ENCODE measurements around the gene MS4A1.
A peak's percentile ranks its signal among the peaks of the same experiment; 100 is the strongest.
"Not testable (repeated sequence)": the region's sequence is repeated elsewhere in the genome, so short reads cannot be mapped to it uniquely, and the experiment has no call there.

The MS4A1 gene

GRCh38 chr11:60455531-60456042, at the start of gene MS4A1:
Gene MS4A1, plus strand, starts transcription at chr11:60455847. Its CDS starts 6,528 bp downstream, at chr11:60462375.
- FAIRE-seq (no peak), DNase-seq (ENCODE audit: low spot score) (no peak)

GRCh38 chr11:60420015-60420414, 35.6 kb upstream of the MS4A1 start:
- no peak for DNase-seq (ENCODE audit: low spot score)
- FAIRE-seq, result no peak

GRCh38 chr11:60422609-60423008, 33.0 kb upstream of the MS4A1 start:
- DNase-seq (ENCODE audit: low spot score) (no peak), FAIRE-seq (no peak)

GRCh38 chr11:60428517-60428916, 27.1 kb upstream of the MS4A1 start:
- FAIRE-seq (no peak), DNase-seq (ENCODE audit: low spot score) (no peak)

- FAIRE-seq, result no peak
Observed at GRCh38 chr11:60429272-60429671, 26.4 kb upstream of the MS4A1 start, which contains the start of gene MS4A5. Gene MS4A5, plus strand, starts transcription at chr11:60429572. Its CDS starts 103 bp downstream, at chr11:60429675.

GRCh38 chr11:60431251-60431650, 24.4 kb upstream of the MS4A1 start:
- FAIRE-seq (no peak), DNase-seq (ENCODE audit: low spot score) (no peak)

More at GRCh38 chr11:60429272-60429671, 26.4 kb upstream of the MS4A1 start, which contains the start of gene MS4A5:
- no peak for DNase-seq (ENCODE audit: low spot score)

GRCh38 chr11:60433401-60433800, 22.2 kb upstream of the MS4A1 start:
- FAIRE-seq (no peak), DNase-seq (ENCODE audit: low spot score) (no peak)

GRCh38 chr11:60447070-60447469, 8.6 kb upstream of the MS4A1 start:
- no peak for DNase-seq (ENCODE audit: low spot score)
- no peak for FAIRE-seq

- FAIRE-seq (no peak), DNase-seq (ENCODE audit: low spot score) (no peak)
Observed at GRCh38 chr11:60447846-60448245, 7.8 kb upstream of the MS4A1 start.

- not testable (repeated sequence) for DNase-seq (ENCODE audit: low spot score); FAIRE-seq
Observed at GRCh38 chr11:60451185-60451584, 4.5 kb upstream of the MS4A1 start.

GRCh38 chr11:60454212-60454611, 1.4 kb upstream of the MS4A1 start:
- no peak for FAIRE-seq
- DNase-seq (ENCODE audit: low spot score), result no peak

GRCh38 chr11:60457576-60457975, 1.9 kb downstream of the MS4A1 start:
- no peak for FAIRE-seq
- DNase-seq (ENCODE audit: low spot score), result no peak

- no peak for DNase-seq (ENCODE audit: low spot score)
Observed at GRCh38 chr11:60459345-60459744, 3.7 kb downstream of the MS4A1 start.

GRCh38 chr11:60468829-60469228, 13.2 kb downstream of the MS4A1 start:
- DNase-seq (ENCODE audit: low spot score), result no peak
- FAIRE-seq, result no peak

More at GRCh38 chr11:60459345-60459744, 3.7 kb downstream of the MS4A1 start:
- FAIRE-seq, result no peak

- FAIRE-seq (no peak), DNase-seq (ENCODE audit: low spot score) (no peak)
Observed at GRCh38 chr11:60469723-60470122, 14.1 kb downstream of the MS4A1 start.

- no peak for FAIRE-seq
- no peak for DNase-seq (ENCODE audit: low spot score)
Observed at GRCh38 chr11:60477035-60477445, 21.4 kb downstream of the MS4A1 start.

- FAIRE-seq, result no peak
- DNase-seq (ENCODE audit: low spot score), result no peak
Observed at GRCh38 chr11:60482361-60482760, 26.7 kb downstream of the MS4A1 start.

GRCh38 chr11:60485987-60486386, 30.3 kb downstream of the MS4A1 start:
- DNase-seq (ENCODE audit: low spot score) (peak; percentile 14), FAIRE-seq (no peak)

GRCh38 chr11:60492488-60493009, 36.9 kb downstream of the MS4A1 start, which contains the start of gene MS4A12:
Gene MS4A12, plus strand, starts transcription at chr11:60492778. Its CDS starts 4,541 bp downstream, at chr11:60497319.
- FAIRE-seq (no peak), DNase-seq (ENCODE audit: low spot score) (no peak)

- DNase-seq (ENCODE audit: low spot score) (no peak), FAIRE-seq (no peak)
Observed at GRCh38 chr11:60493454-60493853, 37.8 kb downstream of the MS4A1 start.

- FAIRE-seq (no peak), DNase-seq (ENCODE audit: low spot score) (no peak)
Observed at GRCh38 chr11:60498399-60498798, 42.8 kb downstream of the MS4A1 start.

GRCh38 chr11:60498853-60499252, 43.2 kb downstream of the MS4A1 start:
- FAIRE-seq (no peak), DNase-seq (ENCODE audit: low spot score) (no peak)

- no peak for DNase-seq (ENCODE audit: low spot score)
- no peak for FAIRE-seq
Observed at GRCh38 chr11:60500276-60500910, 44.7 kb downstream of the MS4A1 start.

Measured in RCC 7860 (cell line).